AG04450 (cell line): ENCODE data around the gene MAML2. TPM values are rescaled to one million over a fixed set of nuclear protein-coding genes. Genes with fewer than 3 reads are reported as not detected.

ENCODE experiments used
- CTCF ChIA-PET: fragments of 300-600, 350-600 bp; formaldehyde crosslinking; extraction: SDS; loops from one replicate; lab custom pipeline; 2022; ENCODE audit warnings: antibody characterized with exemption, inconsistent platforms; lab: Charles Lee
- POLR2A ChIA-PET: fragments of 350-600 bp; formaldehyde crosslinking; extraction: SDS; loops from one replicate; lab custom pipeline; 2021; ENCODE audit warnings: antibody characterized with exemption, inconsistent platforms; lab: Yijun Ruan, JAX
- DNase-seq: peaks from one replicate; pipeline ENCODE4 v3.0.0-alpha.2; 2011; ENCODE audit warnings: low read depth, low spot score
- H3K27ac ChIP-seq: one replicate; pipeline ENCODE4 v1.5.1; 2012; ENCODE audit warnings: low read depth, low read length, control low read depth
- H3K27me3 ChIP-seq: one replicate; pipeline ENCODE4 v1.6.0; 2012; ENCODE audit warnings: low read length; ENCODE audit not compliant: control insufficient read depth, insufficient read depth
- H3K4me3 ChIP-seq: 2 replicates; pipeline ENCODE4 v1.5.1; 2011; ENCODE audit warnings: mild to moderate bottlenecking, low read depth, low read length, control low read depth
- H3K9me3 ChIP-seq: 2 replicates; pipeline ENCODE4 v1.5.1; 2012; ENCODE audit warnings: low read length; ENCODE audit not compliant: control insufficient read depth, insufficient read depth
- CTCF ChIP-seq: IDR thresholded peaks from 2 replicates; pipeline ENCODE4 v1.5.1; 2011; ENCODE audit warnings: low read depth, low read length, control low read depth, inconsistent platforms
- polyA plus RNA-seq: library from polyadenylated mRNA; depleted of rRNA; stranded (reverse); fragments of >200 nt; gene quantifications from 2 replicates; pipeline ENCODE4 v1.2.3, GENCODE V29; 2011

MAML2 gene
- polyA plus RNA-seq, 1 experiment, result 23.0 TPM

- ChIA-PET POLR2A (no interaction called here), CTCF (interaction anchor here (1.2 kb wide), 1 partner anchor 268 kb away, joined by 10 read pairs; the partner anchor contains the start of gene MAML2)
- Histone ChIP-seq H3K27ac (no peak overlapping the region), H3K9me3 (no peaks in the 10 kb centered on the region), H3K27me3 (no peaks in the 10 kb centered on the region), H3K4me3 (no peak overlapping the region)
- no peak for TF ChIP-seq CTCF
- no peak for DNase-seq
These were observed 268.3 kb downstream of the MAML2 start for GRCh38 chr11:96074551-96075310.

- ChIA-PET CTCF (interaction anchor here (0.5 to 1.4 kb wide), 2 partner anchors 19 to 244 kb away, joined by 3 to 5 read pairs; no protein-coding TSS in a partner anchor), POLR2A (no interaction called here)
- H3K27me3 ChIP-seq, result no peaks in the 10 kb centered on the region
- H3K9me3 ChIP-seq, result no peaks in the 10 kb centered on the region
- no peak overlapping the region for H3K27ac ChIP-seq
- H3K4me3 ChIP-seq, result no peak overlapping the region
- DNase-seq, result no peak
- TF ChIP-seq CTCF, result no peak
These were observed 269.5 kb downstream of the MAML2 start for GRCh38 chr11:96073536-96073935.

GRCh38 chr11:96072592-96072991 is 270.4 kb downstream of the MAML2 start:
- POLR2A ChIA-PET, result no interaction called here

GRCh38 chr11:96070453-96070852 is 272.5 kb downstream of the MAML2 start:
- H3K27ac ChIP-seq, result no peak overlapping the region
- POLR2A ChIA-PET, result no interaction called here
- no peak overlapping the region for H3K4me3 ChIP-seq
- H3K27me3 ChIP-seq, result no peaks in the 10 kb centered on the region
- DNase-seq, result no peak
- CTCF ChIA-PET, result interaction anchor here (1.9 kb wide), 1 partner anchor 16 kb away, joined by 11 read pairs; no protein-coding TSS in a partner anchor
- TF ChIP-seq CTCF, result no peak
- no peaks in the 10 kb centered on the region for H3K9me3 ChIP-seq

More at GRCh38 chr11:96072592-96072991, 270.4 kb downstream of the MAML2 start:
- H3K4me3 ChIP-seq, result no peak overlapping the region
- DNase-seq, result no peak
- H3K27ac ChIP-seq, result no peak overlapping the region
- TF ChIP-seq CTCF, result no peak
- H3K9me3 ChIP-seq, result no peaks in the 10 kb centered on the region
- no peaks in the 10 kb centered on the region for H3K27me3 ChIP-seq
- CTCF ChIA-PET, result interaction anchor here (1.4 kb wide), 2 partner anchors 18 to 83 kb away, joined by 4 to 5 read pairs; no protein-coding TSS in a partner anchor

- no peak overlapping the region for H3K27ac ChIP-seq
- TF ChIP-seq CTCF, result no peak
- DNase-seq, result no peak
- no peaks in the 10 kb centered on the region for H3K9me3 ChIP-seq
- CTCF ChIA-PET, result no interaction called here
- POLR2A ChIA-PET, result interaction anchor here (0.6 kb wide), 1 partner anchor 46 kb away, joined by 4 read pairs; no protein-coding TSS in a partner anchor
- no peak overlapping the region for H3K4me3 ChIP-seq
- no peaks in the 10 kb centered on the region for H3K27me3 ChIP-seq
These were observed 275.8 kb downstream of the MAML2 start for GRCh38 chr11:96067160-96067559.
